GM18907 (cell line): ENCODE data around the gene RAB20.
A peak's percentile ranks its signal among the peaks of the same experiment; 100 is the strongest.
"Not testable (repeated sequence)": the region's sequence is repeated elsewhere in the genome, so short reads cannot be mapped to it uniquely, and the experiment has no call there.

Source experiments
- ATAC-seq: cut with Tn5 transposase; IDR thresholded peaks from one replicate; pipeline ENCODE4 v1.9.1; 2021; ENCODE audit warnings: mild to moderate bottlenecking, moderate library complexity; ENCODE audit not compliant: unreplicated experiment

Gene RAB20

GRCh38 chr13:110561344-110562035 lies at the start of gene RAB20:
RAB20 (minus strand) TSS chr13:110561722; CDS start chr13:110561519, 203 bp downstream.
- ATAC-seq, result peak; percentile 79

DNA sequence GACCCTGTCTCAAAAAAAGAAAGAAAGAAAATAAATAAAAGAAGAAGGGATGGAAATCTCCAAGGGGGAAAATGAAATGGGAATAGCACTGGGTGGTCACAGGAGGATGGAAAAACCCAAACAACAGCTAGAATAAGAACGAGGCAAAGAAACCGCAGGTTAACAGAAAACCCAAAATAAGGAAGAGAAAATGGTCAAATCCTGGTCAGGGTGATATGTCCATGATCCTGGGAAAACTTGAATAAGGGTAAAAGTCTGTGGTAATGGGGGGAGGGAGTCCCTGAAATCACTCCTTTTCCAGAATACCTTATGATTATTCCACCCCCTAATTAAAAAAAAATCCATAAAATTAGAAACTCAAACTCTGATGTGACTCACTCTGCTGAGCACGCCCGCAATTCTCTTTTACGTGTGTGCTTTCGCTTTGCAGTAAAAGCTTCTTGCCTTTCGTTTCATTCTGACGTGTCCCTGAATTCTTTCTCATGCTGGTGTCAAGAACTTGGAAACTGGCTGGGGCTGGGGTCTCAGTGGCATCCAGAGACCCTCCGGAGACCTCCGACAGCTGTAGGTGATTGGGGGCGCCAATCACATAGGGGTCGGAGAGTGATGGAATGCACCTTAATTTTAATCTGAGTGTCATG lies 49.6 kb upstream of the RAB20 start:
- ATAC-seq, result no peak

DNA sequence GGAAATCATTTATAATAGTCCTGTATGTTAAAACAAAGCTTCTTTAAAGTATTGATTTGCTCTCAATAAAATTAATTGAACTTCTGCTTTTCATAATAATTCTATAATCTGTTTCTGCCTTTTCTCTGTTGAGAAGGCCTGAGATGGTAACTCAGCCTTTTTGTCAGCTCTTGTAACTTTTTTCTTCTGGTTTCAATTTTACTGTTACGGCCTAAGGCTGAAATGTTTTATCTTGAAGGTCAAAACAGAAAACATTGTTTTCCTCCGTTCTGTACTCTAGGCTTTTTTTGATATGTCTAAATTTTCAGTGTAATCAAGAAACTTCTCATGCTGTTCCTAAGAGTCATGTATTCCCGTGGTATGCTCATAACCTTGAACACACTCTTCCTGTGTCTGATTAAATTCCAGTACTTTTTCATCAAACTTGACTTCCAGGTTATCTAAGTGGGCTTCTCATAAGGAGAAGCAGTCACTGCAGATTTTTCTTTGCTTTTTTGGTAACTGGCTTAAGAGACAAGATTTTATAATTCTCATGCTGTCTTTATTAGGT lies 46.2 kb upstream of the RAB20 start:
- ATAC-seq, result no peak

DNA sequence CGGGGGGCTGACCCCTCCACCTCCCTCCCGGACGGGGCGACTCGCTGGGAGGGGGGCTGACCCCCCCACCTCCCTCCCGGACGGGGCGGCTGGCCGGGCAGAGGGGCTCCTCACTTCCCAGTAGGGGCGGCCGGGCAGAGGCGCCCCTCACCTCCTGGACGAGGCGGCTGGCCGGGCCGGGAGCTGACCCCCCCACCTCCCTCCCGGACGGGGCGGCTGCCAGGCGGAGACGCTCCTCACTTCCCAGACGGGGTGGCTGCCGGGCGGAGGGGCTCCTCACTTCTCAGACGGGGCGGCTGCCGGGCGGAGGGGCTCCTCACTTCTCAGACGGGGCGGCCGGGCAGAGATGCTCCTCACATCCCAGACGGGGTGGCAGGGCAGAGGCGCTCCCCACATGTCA lies 44.8 kb upstream of the RAB20 start:
- ATAC-seq, result not testable (repeated sequence)

DNA sequence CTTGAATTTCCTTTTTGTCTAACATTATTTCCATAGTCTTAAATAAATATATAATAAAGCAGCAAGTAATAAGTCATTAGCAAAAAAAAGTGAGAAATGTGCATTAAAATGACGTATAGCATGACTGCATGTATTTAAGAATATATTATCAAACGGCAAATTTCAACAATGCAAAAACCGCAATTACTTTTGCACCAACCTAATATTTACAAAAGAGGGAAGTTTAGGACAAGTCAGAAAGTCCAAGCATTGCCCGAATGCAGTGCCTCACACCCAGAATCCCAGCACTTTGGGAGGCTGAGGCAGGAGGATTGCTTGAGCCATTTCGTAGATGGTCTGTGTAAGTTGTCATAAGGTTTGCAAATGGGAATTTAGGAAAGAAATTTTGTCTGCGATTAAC lies 43.6 kb upstream of the RAB20 start:
- ATAC-seq, result no peak

DNA sequence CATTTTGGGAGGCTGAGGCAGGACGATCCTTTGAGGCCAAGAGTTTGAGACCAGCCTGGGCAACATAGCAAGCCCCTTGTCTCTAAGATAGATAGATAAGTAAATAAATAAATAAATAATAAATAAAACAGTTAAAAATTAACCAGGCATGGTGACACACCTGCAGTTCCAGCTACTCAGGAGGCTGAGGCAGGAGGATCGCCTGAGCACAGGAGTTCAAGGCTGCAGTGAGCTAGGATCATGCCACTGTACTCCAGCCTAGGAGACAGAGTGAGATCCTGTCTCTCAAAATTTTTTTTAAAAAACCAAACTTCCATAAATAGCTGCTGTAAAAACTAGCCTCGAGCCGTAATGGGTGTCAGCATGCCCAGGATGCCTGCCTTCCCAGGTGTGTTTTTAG lies 39.5 kb upstream of the RAB20 start:
- ATAC-seq, result no peak

DNA sequence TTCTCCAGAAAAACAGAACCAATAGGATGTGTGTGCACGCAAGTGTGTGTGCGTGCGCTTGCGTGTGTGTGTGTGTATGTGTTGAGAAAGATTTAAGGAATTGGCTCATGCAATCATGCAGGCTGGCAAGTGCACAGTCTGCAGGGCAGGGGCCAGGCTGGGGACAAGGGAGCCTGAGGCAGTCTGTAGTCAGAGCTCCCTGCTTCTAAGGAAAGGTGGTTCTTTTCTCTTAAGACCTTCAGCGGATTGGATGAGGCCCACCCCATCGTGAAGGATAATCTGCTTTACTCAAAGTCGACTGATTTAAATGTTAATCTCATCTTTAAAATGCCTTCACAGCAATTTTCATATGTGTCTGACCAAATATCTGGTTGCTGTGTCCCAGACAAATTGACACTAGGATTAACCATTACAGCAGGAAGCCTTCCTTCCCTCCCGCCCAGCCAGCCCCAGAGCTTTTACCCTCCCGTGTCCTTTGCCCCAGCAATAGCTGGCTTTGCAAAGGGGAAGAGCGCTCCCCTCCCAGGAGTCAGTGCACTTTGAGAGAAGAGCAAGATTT lies 38.8 kb upstream of the RAB20 start:
- no peak for ATAC-seq

- no peak for ATAC-seq
Measured at GRCh38 chr13:110597041-110597689, 35.6 kb upstream of the RAB20 start.

- peak; percentile 65 for ATAC-seq
Measured at GRCh38 chr13:110593430-110594130, 32.1 kb upstream of the RAB20 start.

- no peak for ATAC-seq
Measured at GRCh38 chr13:110592665-110593064, 31.1 kb upstream of the RAB20 start.

- ATAC-seq, result no peak
Measured at GRCh38 chr13:110590577-110590976, 29.1 kb upstream of the RAB20 start.

- ATAC-seq, result no peak
Measured at GRCh38 chr13:110589793-110590390, 28.4 kb upstream of the RAB20 start.

DNA sequence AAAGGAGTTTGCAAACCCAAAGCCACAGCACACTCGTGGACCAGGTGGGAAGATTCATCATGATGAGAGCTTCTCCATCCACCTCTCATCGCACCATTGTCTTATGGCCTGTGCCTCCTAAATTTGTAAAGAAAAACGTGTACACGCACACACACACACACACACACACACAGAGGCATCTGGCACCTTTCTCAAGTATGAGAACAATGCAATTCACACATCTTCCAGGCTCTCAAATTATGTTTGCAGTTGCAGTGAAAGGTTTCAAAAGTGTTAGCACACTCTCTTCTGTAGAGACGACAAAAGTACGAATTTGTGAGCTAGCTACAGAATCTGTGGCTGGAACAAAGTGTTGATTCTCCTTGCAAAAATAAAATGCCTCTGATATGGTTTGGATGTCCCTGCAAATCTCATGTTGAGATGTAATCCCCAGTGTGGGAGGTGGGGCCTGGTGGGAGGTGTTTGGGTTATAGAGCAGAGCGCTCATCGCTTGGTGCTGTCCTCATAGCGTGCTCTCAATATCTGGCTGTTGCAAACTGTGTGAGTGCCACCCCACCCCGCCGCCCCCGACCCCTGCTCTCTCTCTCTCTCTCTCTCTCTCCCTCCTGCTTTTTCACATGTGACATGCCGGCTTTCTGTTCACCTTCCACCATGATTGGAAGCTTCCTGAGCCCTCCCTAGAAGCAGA lies 21.8 kb upstream of the RAB20 start:
- no peak for ATAC-seq

GRCh38 chr13:110582421-110582954 lies 21.0 kb upstream of the RAB20 start:
- ATAC-seq, result no peak

DNA sequence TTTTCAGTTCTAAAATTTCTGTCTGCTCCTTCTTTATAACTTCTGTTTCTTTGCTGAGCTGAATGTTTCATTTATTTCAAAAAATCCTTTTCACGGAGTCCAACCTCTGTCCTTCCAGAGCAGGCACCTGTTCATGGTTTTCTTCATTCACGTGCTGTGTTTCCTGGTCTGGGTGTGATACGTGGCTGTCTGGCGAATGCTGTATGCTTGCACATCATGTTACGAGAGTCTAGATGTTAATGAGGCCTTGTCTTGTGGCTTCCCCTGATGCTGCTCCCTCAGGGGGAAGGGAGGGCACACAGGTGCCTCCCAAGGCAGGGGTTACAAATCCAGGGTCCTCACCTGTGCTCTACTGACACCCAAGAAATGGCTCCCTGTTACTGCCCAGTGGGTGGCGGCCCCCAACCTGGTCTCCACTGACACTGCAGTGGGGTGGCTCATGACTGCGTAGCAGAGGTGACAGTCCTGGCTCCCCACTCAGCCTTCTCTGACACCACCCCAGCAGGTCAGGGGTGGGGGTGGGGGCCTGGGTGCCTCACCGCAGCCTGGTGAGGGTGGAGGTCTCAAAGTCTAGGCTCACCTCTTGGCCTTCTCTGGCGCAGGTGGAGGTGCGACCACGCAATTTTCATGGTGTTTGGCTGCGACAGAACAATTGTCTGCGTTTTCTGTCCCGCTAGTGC lies 20.1 kb upstream of the RAB20 start:
- no peak for ATAC-seq

DNA sequence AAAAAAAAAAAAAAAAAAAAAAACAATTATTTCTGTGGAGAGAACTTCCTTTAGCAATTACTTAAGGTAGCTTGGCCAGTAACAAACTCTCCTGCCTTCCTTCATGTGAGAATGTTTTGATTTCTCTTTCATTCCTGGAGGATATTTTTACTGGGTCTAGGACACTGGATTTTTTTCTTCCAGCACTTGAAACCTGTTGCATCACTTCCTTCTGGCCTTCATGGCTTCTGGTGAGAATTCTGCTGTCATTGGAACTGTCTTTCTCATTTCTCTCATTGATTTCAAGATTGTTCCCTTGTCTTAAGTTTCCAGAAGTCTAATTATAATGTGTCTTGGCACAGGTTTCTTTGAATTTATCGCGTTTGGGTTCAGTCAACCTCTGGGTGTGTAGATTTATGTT lies 19.3 kb upstream of the RAB20 start:
- no peak for ATAC-seq

GRCh38 chr13:110578363-110578762 lies 16.8 kb upstream of the RAB20 start:
- no peak for ATAC-seq

GRCh38 chr13:110576736-110577476 lies 15.4 kb upstream of the RAB20 start:
- no peak for ATAC-seq

DNA sequence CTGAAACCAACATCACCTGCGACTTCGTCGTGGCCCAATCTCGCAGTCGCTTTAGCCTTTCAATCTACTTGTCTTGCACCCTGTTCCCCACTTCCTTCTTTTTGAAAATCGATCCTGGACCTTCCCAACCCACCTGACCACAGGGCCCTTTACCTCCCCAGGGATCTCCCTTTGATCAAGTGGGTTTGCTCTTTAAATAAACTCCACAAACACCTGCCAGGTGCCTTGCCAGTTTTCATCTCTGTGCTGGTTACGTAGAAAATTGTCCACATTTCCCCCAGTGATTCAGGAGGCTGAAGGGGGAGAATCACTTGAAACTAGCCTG lies 14.5 kb upstream of the RAB20 start:
- no peak for ATAC-seq
